ENCODE data around the gene SLC39A9.

GRCh38 chr14:69489495-69489894 lies 91.0 kb downstream of the SLC39A9 start:
- TF ChIP-seq CTCF (IDR thresholded peaks at IDR 0.05 in 8 of 11, conservative IDR thresholded peaks at IDR 0.05 in 3 of 11) = no peak
- TF ChIP-seq POLR2A (IDR thresholded peaks at IDR 0.05) = no peak
